ENCODE results near the gene SGMS1.
"Not testable (repeated sequence)": the region's sequence is repeated elsewhere in the genome, so short reads cannot be mapped to it uniquely, and the experiment has no call there.

The SGMS1 gene

GRCh38 chr10:50623663-50624412, at the start of gene SGMS1:
SGMS1 (minus strand) TSS chr10:50623956; CDS start chr10:50344114, 279,842 bp downstream.
- peak; percentile 83 for DNase-seq

GRCh38 chr10:50672152-50672551, 48.4 kb upstream of the SGMS1 start:
- DNase-seq, result peak; percentile 16

- DNase-seq, result not testable (repeated sequence)
Measured at GRCh38 chr10:50671645-50672044, 47.9 kb upstream of the SGMS1 start.

GRCh38 chr10:50669957-50670356, 46.2 kb upstream of the SGMS1 start:
- DNase-seq, result not testable (repeated sequence)

GRCh38 chr10:50667353-50667752, 43.6 kb upstream of the SGMS1 start:
- DNase-seq, result not testable (repeated sequence)

- not testable (repeated sequence) for DNase-seq
Measured at GRCh38 chr10:50662420-50662819, 38.7 kb upstream of the SGMS1 start.

GRCh38 chr10:50661563-50661962, 37.8 kb upstream of the SGMS1 start:
- DNase-seq, result not testable (repeated sequence)

GRCh38 chr10:50659865-50660730, 36.3 kb upstream of the SGMS1 start:
- DNase-seq, result peak; percentile 69

- DNase-seq, result not testable (repeated sequence)
Measured at GRCh38 chr10:50659016-50659864, 35.5 kb upstream of the SGMS1 start.

- no peak for DNase-seq
Measured at GRCh38 chr10:50658165-50658564, 34.4 kb upstream of the SGMS1 start.

GRCh38 chr10:50653758-50654157, 30.0 kb upstream of the SGMS1 start:
- DNase-seq, result no peak

- peak; percentile 12 for DNase-seq
Measured at GRCh38 chr10:50653142-50653541, 29.4 kb upstream of the SGMS1 start.

GRCh38 chr10:50651808-50652207, 28.1 kb upstream of the SGMS1 start:
- DNase-seq, result no peak

- DNase-seq, result no peak
Measured at GRCh38 chr10:50650481-50650880, 26.7 kb upstream of the SGMS1 start.

GRCh38 chr10:50648935-50649227, 25.1 kb upstream of the SGMS1 start:
- DNase-seq, result no peak

GRCh38 chr10:50648089-50648934, 24.6 kb upstream of the SGMS1 start:
- no peak for DNase-seq

- DNase-seq, result not testable (repeated sequence)
Measured at GRCh38 chr10:50647350-50647749, 23.6 kb upstream of the SGMS1 start.

GRCh38 chr10:50645236-50645635, 21.5 kb upstream of the SGMS1 start:
- no peak for DNase-seq

- no peak for DNase-seq
Measured at GRCh38 chr10:50641626-50642025, 17.9 kb upstream of the SGMS1 start.

- DNase-seq, result no peak
Measured at GRCh38 chr10:50640238-50640637, 16.5 kb upstream of the SGMS1 start.

- peak; percentile 21 for DNase-seq
Measured at GRCh38 chr10:50636618-50637579, 13.1 kb upstream of the SGMS1 start.

All from activated naive CD4-positive, alpha-beta T cell treated with Interleukin-2 at 50 U/mL for 16 hours (primary cell).